GM18519 (cell line): ENCODE results near the gene CAMTA1.

ENCODE experiments used
- ATAC-seq: cut with Tn5 transposase; IDR thresholded peaks from one replicate; pipeline ENCODE4 v1.9.1; 2021; ENCODE audit warnings: mild to moderate bottlenecking, moderate library complexity; ENCODE audit not compliant: unreplicated experiment, low FRiP score

Gene CAMTA1

DNA sequence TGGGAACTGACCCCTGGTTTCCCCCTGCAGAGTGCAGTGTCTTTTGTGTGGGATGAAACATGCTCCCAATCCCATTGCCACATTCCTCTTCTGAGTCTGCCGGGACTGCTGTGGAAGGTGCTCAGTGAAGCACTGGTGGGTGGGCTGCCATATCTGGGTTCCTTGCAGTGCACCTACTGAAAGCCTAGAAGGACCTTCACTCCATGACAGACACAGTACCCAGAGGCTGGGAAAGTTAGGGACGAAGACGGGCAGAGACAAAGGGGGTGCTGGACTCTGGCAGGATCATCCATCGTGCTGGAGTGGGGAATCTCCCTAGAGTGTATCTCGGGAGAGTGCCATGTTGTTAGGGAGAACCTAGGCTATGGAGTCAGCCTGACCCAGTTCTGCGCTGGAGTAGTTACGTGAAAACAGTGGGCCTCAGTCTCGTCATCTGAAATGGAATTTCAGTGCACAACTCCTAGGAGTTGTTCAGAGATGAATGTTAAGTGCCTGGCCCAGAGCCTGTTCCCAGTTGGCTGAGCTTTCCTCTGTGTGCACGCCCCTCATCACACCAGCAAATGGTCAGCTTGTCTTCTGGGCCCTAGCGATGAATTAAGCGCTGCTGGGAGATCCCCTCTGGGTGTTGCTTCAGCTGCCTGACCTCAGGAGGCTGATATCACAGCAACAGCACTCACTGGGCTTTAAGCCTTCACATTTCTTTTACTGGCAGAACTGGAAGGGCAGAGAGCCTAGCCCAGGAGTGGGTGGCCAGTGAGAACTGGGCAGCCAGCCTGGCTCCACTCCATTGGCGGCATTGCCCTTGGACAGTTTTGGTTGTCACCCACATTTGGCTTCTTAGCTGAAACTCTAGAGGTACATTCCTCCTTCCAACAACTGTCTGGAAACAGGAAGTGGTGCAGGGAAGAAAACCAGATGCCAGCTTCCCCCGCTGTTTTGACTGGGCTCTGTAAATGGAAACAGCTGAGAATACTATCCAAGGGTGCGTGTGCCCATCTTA lies 506.0 kb downstream of the CAMTA1 start:
- ATAC-seq, result no peak

DNA sequence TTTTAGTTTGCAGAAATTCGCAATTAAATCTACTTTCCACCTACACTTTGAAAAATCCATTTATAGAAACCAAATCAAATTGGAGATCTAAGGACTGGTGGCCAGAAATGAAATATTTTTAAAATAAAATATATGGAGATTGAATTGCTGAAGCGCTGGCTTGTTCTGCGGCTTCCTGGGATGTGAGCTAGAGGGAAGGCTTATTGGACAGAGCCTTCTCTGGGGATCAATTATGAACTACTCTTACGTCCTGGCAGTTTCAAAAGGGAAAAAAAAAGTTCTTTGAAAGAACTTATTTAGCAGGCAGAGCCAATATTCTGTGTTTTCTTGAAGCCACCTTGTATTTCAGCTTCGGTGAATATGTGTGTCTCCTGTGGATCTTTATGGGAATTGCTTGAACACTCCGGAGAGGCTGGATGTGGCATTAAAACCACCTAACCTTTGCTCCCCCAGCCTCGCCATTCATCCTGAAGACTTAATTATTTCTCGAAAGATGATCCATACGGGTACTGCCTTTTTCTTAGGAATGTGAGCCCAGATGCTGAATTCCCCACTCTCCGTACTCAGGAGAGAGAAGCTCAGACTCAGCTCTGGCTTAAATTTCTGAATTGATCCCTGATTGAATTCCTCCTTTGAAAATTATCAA lies 506.9 kb downstream of the CAMTA1 start:
- no peak for ATAC-seq

DNA sequence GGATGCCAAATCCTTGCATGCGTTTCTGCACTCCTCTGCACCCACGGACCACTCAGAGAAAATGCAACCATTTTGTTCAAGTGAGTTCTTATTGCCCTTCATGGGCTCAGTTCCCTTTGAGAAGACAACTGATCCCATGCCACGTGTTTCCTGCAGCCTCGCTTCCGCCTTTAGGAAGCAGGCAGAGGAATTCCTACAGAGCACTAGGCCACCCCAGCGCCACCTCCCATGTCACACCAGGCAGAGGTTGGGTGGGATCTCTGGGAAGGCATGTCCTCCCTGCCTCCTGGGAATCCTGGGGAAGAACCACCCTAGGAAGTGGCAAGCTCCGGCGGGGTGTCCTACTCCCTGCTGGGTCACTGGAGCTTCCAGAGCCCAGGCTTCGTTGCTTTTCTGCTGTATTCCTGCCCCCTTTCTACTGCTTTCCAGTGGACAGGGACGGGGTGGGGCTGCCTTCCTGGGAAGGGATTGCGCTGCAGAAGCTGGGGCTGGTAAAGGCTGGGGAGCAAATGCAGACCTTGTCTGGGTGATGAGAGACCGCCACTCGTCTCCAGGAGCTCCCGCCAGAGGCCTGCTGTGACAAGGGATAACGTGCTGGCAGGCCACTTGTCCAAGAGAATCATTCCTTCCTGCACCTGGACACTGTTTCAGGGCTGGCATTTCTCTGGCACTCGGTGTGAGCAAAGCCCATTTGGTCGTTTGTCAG lies 507.6 kb downstream of the CAMTA1 start:
- no peak for ATAC-seq

DNA sequence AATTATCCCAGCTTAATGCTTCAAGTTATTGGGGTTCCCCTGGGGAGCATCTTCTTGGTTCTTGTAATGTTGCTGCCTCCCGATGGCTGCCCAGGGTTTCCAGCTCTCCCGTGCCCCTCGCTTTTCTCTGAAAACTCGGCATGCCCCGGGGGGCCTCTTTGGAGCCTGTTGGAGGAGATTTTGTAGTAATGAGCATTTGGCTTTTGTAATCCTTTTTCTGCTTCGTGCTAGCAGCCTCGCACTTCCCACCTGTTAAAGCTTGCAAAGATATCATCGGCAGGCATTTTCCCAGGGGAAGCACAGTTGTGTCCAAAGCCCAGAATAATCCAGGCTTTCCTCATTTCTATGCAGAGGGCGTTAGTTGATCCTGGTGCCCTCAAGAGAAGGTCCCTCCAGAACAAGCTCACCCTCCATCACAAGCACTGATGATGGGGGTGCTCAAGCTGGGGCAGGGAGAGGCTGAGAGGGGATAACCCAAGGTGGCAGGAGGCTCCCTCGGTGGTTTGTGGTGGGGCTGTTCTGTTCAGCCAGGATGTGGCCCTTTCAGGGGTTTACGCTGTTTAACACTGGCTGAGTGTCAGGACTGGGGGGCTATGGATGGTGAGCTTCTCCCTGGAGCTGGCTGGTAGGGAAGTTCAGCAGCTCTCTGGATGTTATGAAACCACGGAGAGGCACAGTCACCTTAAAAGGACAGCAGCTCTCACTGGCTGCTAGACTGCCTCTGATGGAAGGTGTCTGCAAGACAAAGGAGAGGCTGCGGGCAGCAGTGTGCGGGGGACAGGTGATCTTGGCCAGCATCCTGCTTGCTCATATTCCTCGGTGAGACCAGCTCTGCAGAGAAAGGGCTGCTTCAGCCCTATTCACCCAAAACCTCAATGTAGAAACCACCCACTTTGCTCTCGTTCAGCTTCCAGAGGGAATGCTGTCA lies 508.7 kb downstream of the CAMTA1 start:
- no peak for ATAC-seq

GRCh38 chr1:7294636-7295035 lies 509.4 kb downstream of the CAMTA1 start:
- no peak for ATAC-seq

DNA sequence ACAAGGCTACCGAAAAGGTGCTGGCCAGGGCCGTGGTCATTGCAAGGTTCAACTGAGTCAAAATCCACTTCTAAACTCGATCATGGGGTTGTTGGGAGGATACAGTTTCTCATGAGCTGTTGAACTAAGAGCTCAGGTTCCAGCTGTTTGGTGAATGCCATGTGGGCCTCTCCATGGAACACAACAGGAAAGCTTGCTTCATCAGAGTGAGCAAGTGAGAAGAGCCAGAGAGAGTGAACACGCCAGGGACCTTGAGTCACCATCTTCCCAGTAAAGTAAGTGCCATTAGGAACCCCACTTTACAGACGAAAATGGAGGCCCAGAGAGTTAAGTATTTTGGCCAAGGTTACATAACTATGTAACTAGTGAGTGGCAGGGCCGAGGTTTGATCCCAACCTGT lies 510.7 kb downstream of the CAMTA1 start:
- ATAC-seq, result no peak

- no peak for ATAC-seq
Observed at GRCh38 chr1:7296968-7297367, 511.7 kb downstream of the CAMTA1 start.

- no peak for ATAC-seq
Observed at GRCh38 chr1:7298145-7298544, 512.9 kb downstream of the CAMTA1 start.

DNA sequence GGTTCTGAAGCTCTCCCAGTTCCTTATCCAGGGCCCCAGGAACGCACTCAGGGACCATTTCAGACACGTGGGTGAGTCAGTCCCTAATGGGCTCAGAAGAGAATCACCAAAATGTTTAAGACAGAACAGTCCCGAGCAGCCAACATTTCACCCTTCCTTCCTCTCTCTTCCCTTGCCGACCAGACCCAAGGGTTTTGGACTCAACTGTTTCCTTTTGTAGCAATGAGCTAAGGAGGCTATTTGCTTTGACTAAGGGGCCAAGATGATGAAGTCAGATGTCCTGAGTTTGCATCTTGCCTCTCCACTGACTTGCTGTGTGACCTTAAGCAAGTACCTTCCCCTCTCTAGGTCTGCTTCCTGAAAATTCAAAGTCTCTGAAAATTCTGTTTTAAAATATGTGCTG lies 513.5 kb downstream of the CAMTA1 start:
- no peak for ATAC-seq

- no peak for ATAC-seq
Observed at GRCh38 chr1:7299329-7299799, 514.1 kb downstream of the CAMTA1 start.

DNA sequence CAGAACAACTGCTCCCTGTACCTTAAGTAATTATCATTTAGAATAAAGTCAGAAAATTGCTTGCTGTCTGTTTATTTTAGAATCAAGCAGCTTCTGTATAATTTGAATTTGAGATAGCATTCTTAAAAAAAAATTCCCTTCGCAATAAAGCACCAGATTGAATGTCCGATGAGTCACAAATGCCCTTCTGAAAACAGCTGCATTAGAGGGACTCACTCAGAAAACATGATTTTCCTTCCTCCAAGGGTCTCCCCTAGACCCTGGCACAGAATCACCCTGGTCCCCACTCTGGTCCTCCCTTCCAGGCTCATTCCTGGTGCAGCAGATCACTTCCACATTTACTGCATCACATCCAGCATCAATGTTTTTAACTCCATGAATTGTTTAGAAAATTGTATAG lies 514.7 kb downstream of the CAMTA1 start:
- no peak for ATAC-seq

- ATAC-seq, result no peak
Observed at GRCh38 chr1:7300893-7301663, 515.8 kb downstream of the CAMTA1 start.

GRCh38 chr1:7301664-7301981 lies 516.4 kb downstream of the CAMTA1 start:
- ATAC-seq, result no peak

DNA sequence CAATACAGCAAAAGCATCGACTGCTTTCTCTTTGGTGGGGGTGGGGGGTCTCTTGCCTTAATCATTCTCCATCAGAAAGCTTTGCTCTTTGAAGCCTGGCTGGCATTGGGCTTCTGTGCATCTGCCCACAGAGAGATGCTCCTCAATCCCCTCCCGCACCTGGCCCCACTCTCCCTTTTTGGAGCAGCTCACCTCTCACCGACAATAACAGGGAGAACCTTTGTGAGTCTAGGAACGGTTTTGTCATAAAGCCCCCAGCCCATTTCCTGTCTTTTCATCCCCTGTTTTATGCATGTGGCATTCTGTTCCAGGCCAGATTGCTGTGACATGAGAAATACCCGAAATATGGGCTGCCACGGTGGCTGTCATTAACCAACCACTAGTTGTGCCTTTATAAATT lies 516.9 kb downstream of the CAMTA1 start:
- no peak for ATAC-seq

- ATAC-seq, result no peak
Observed at GRCh38 chr1:7302873-7303272, 517.6 kb downstream of the CAMTA1 start.

GRCh38 chr1:7303554-7304317 lies 518.5 kb downstream of the CAMTA1 start:
- no peak for ATAC-seq

GRCh38 chr1:7313081-7313546 lies 527.9 kb downstream of the CAMTA1 start:
- no peak for ATAC-seq

DNA sequence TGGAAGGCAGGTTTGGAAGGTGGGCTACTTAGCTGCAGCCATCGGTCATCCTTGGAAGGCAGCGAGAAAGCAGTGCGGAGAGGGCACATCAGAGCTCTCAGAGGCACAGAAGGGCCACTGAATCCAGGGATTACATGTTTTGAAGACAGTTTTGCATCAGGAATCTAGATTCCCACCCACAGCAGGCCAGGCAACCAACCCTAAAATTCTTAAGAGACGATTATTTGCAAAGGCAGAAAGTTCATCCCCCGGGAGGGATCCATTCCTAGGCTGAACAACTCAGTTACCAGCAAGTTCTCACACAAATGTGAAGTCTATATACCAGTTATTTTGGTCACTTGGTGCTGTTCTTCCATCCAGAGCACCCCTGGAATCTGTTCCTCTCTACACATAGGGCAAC lies 528.6 kb downstream of the CAMTA1 start:
- ATAC-seq, result no peak

- no peak for ATAC-seq
Observed at GRCh38 chr1:7315316-7315715, 530.1 kb downstream of the CAMTA1 start.
